ENCODE measurements around the gene MGAT4D. TPM values are rescaled to one million over a fixed set of nuclear protein-coding genes. Genes with fewer than 3 reads are reported as not detected.

The MGAT4D gene
- total RNA-seq, 1 donor from 2014 or later = not detected

DNA sequence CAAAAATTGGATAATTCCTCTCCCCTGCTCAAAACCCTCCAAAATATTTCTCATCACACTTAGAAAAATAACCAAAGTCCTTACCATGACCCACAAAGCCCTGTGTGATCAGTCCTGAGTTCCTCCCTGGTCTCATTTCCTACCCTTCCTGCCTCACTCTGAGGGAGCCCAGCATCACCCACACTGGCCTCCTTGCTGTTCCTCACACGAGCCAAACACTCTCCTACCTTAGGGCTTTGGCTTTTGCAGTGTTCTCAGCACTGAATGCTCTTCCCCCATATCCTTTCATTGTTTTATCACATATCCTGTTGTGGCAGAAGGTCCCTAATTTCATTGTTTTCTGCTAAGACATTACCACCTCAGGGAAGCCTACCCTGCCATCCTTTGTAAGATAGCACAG, 12.2 kb downstream of the MGAT4D start:
- Histone ChIP-seq H3K9me3 (ENCODE audit: insufficient read depth, low read depth, low read length) (no peaks in the 10 kb centered on the region), H3K79me2 (ENCODE audit: insufficient read depth, low read length) (no peaks in the 10 kb centered on the region)
- H3K27me3 Mint-ChIP-seq (ENCODE audit: low read depth, unreplicated experiment) = no peaks in the 10 kb centered on the region

GRCh38 chr4:140483445-140483844, 14.6 kb downstream of the MGAT4D start:
- Mint-ChIP-seq H3K27me3 (ENCODE audit: low read depth, unreplicated experiment) (no peaks in the 10 kb centered on the region), H3K4me3 (ENCODE audit: unreplicated experiment) (no peak overlapping the region), H3K4me1 (ENCODE audit: low read depth, unreplicated experiment) (no peaks in the 10 kb centered on the region), H3K36me3 (ENCODE audit: low read depth, unreplicated experiment) (no peaks in the 10 kb centered on the region), H3K27ac (ENCODE audit: unreplicated experiment) (no peak overlapping the region), H3K9me3 (ENCODE audit: unreplicated experiment) (peaks cover 10% of the 10 kb centered on the region)
- FAIRE-seq (no peak), DNase-seq (ENCODE audit: low read depth) (no peak)
- no peaks in the 10 kb centered on the region for H4K20me1 ChIP-seq (ENCODE audit: insufficient read depth, low read length)
- H2AFZ ChIP-seq (ENCODE audit: low read depth, low read length) = no peak overlapping the region
- H3K4me1 ChIP-seq (ENCODE audit: insufficient read depth, low read length) = no peaks in the 10 kb centered on the region
- H3K27me3 ChIP-seq (ENCODE audit: insufficient read depth, low read length) = no peaks in the 10 kb centered on the region
- no peaks in the 10 kb centered on the region for H3K79me2 ChIP-seq (ENCODE audit: insufficient read depth, low read length)
- no peak for TF ChIP-seq EZH2 (IDR thresholded peaks at IDR 0.05; ENCODE audit: insufficient read depth, low read length)
- TF ChIP-seq, protein P1, sequence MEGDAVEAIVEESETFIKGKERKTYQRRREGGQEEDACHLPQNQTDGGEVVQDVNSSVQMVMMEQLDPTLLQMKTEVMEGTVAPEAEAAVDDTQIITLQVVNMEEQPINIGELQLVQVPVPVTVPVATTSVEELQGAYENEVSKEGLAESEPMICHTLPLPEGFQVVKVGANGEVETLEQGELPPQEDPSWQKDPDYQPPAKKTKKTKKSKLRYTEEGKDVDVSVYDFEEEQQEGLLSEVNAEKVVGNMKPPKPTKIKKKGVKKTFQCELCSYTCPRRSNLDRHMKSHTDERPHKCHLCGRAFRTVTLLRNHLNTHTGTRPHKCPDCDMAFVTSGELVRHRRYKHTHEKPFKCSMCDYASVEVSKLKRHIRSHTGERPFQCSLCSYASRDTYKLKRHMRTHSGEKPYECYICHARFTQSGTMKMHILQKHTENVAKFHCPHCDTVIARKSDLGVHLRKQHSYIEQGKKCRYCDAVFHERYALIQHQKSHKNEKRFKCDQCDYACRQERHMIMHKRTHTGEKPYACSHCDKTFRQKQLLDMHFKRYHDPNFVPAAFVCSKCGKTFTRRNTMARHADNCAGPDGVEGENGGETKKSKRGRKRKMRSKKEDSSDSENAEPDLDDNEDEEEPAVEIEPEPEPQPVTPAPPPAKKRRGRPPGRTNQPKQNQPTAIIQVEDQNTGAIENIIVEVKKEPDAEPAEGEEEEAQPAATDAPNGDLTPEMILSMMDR (IDR thresholded peaks at IDR 0.05; ENCODE audit: insufficient read depth, low read depth, low read length) = no peak
- no peak overlapping the region for H3K27ac ChIP-seq (ENCODE audit: low read depth, low read length)
- H3K9ac ChIP-seq (ENCODE audit: low read length) = no peak overlapping the region
- no peaks in the 10 kb centered on the region for H3K36me3 ChIP-seq (ENCODE audit: insufficient read depth, low read length)
- no peaks in the 10 kb centered on the region for H3K9me3 ChIP-seq (ENCODE audit: insufficient read depth, low read depth, low read length)
- H3K4me2 ChIP-seq (ENCODE audit: low read length) = no peak overlapping the region
- H3K4me3 ChIP-seq (ENCODE audit: insufficient read depth, low read depth, low read length) = no peak overlapping the region

More for the DNA sequence above, 12.2 kb downstream of the MGAT4D start:
- Mint-ChIP-seq H3K27ac (ENCODE audit: unreplicated experiment) (no peak overlapping the region), H3K4me1 (ENCODE audit: low read depth, unreplicated experiment) (no peaks in the 10 kb centered on the region), H3K36me3 (ENCODE audit: low read depth, unreplicated experiment) (no peaks in the 10 kb centered on the region), H3K9me3 (ENCODE audit: unreplicated experiment) (peaks cover 10% of the 10 kb centered on the region), H3K4me3 (ENCODE audit: unreplicated experiment) (no peak overlapping the region)
- no peak overlapping the region for H3K4me3 ChIP-seq (ENCODE audit: insufficient read depth, low read depth, low read length)
- TF ChIP-seq EZH2 (IDR thresholded peaks at IDR 0.05; ENCODE audit: insufficient read depth, low read length) = no peak
- TF ChIP-seq, protein P1 (IDR thresholded peaks at IDR 0.05; ENCODE audit: insufficient read depth, low read depth, low read length) = no peak
- FAIRE-seq (no peak), DNase-seq (ENCODE audit: low read depth) (no peak)
- H3K27ac ChIP-seq (ENCODE audit: low read depth, low read length) = no peak overlapping the region
- no peak overlapping the region for H2AFZ ChIP-seq (ENCODE audit: low read depth, low read length)
- H4K20me1 ChIP-seq (ENCODE audit: insufficient read depth, low read length) = no peaks in the 10 kb centered on the region
- H3K4me1 ChIP-seq (ENCODE audit: insufficient read depth, low read length) = no peaks in the 10 kb centered on the region
- no peaks in the 10 kb centered on the region for H3K27me3 ChIP-seq (ENCODE audit: insufficient read depth, low read length)
- H3K36me3 ChIP-seq (ENCODE audit: insufficient read depth, low read length) = no peaks in the 10 kb centered on the region
- no peak overlapping the region for H3K9ac ChIP-seq (ENCODE audit: low read length)
- H3K4me2 ChIP-seq (ENCODE audit: low read length) = no peak overlapping the region

- no peaks in the 10 kb centered on the region for H3K79me2 ChIP-seq (ENCODE audit: insufficient read depth, low read length)
- H3K4me1 Mint-ChIP-seq (ENCODE audit: low read depth, unreplicated experiment) = no peaks in the 10 kb centered on the region
- TF ChIP-seq, protein P1 (IDR thresholded peaks at IDR 0.05; ENCODE audit: insufficient read depth, low read depth, low read length) = no peak
- no peak for TF ChIP-seq EZH2 (IDR thresholded peaks at IDR 0.05; ENCODE audit: insufficient read depth, low read length)
- no peak overlapping the region for H3K4me3 Mint-ChIP-seq (ENCODE audit: unreplicated experiment)
- H3K9me3 ChIP-seq (ENCODE audit: insufficient read depth, low read depth, low read length) = no peaks in the 10 kb centered on the region
- H3K36me3 ChIP-seq (ENCODE audit: insufficient read depth, low read length) = no peaks in the 10 kb centered on the region
- H3K27ac ChIP-seq (ENCODE audit: low read depth, low read length) = no peak overlapping the region
- H3K27me3 ChIP-seq (ENCODE audit: insufficient read depth, low read length) = peaks cover 4% of the 10 kb centered on the region
- H3K9ac ChIP-seq (ENCODE audit: low read length) = no peak overlapping the region
- H4K20me1 ChIP-seq (ENCODE audit: insufficient read depth, low read length) = no peaks in the 10 kb centered on the region
- H3K4me1 ChIP-seq (ENCODE audit: insufficient read depth, low read length) = no peaks in the 10 kb centered on the region
- H2AFZ ChIP-seq (ENCODE audit: low read depth, low read length) = no peak overlapping the region
- H3K9me3 Mint-ChIP-seq (ENCODE audit: unreplicated experiment) = no peaks in the 10 kb centered on the region
- no peaks in the 10 kb centered on the region for H3K36me3 Mint-ChIP-seq (ENCODE audit: low read depth, unreplicated experiment)
- H3K27me3 Mint-ChIP-seq (ENCODE audit: low read depth, unreplicated experiment) = peaks cover 2% of the 10 kb centered on the region
- FAIRE-seq (no peak), DNase-seq (ENCODE audit: low read depth) (no peak)
- no peak overlapping the region for H3K4me3 ChIP-seq (ENCODE audit: insufficient read depth, low read depth, low read length)
- no peak overlapping the region for H3K4me2 ChIP-seq (ENCODE audit: low read length)
- H3K27ac Mint-ChIP-seq (ENCODE audit: unreplicated experiment) = no peak overlapping the region
These were observed 25.9 kb downstream of the MGAT4D start for GRCh38 chr4:140472156-140472555.

Data from astrocyte (in vitro differentiated cells and primary cell).